DOHH2 (cell line): ENCODE measurements around the gene ATRN.

Experiments used
- CTCF ChIP-seq: fragments of 200-600 bp; sonication (generic); IDR thresholded peaks from one replicate; pipeline ENCODE4 v1.5.1; 2014; ENCODE audit warnings: antibody characterized with exemption, mild to moderate bottlenecking, low read depth, low read length; ENCODE audit not compliant: poor library complexity, severe bottlenecking
- EZH2phosphoT487 ChIP-seq: fragments of 200-600 bp; sonication (generic); IDR thresholded peaks from 2 replicates; pipeline ENCODE4 v1.6.1; 2017; ENCODE audit warnings: borderline replicate concordance, mild to moderate bottlenecking, antibody characterized with exemption, low read length, moderate library complexity, mixed read lengths

- TF ChIP-seq CTCF (no peak), EZH2phosphoT487 (no peak)
Measured at GRCh38 chr20:3654326-3655130, 183.7 kb downstream of the ATRN start.
